Measurements from ENCODE around the gene FRK.
A peak's percentile ranks its signal among the peaks of the same experiment; 100 is the strongest.

Gene FRK

GRCh38 chr6:116073765-116074440 is 13.2 kb upstream of the FRK start:
- TF ChIP-seq CTCF (IDR thresholded peaks at IDR 0.05; ENCODE audit: insufficient read depth, missing control alignments): no peak
- peak; percentile 46 for FAIRE-seq

GRCh38 chr6:116072368-116072767 is 11.7 kb upstream of the FRK start:
- no peak for DNase-seq (ENCODE audit: insufficient read length, low spot score)
- no peak for FAIRE-seq
- no peak for TF ChIP-seq CTCF (IDR thresholded peaks at IDR 0.05; ENCODE audit: insufficient read depth, missing control alignments)

More at GRCh38 chr6:116073765-116074440, 13.2 kb upstream of the FRK start:
- DNase-seq (ENCODE audit: insufficient read length, low spot score): no peak

- no peak for TF ChIP-seq CTCF (IDR thresholded peaks at IDR 0.05; ENCODE audit: insufficient read depth, missing control alignments)
These were observed 10.1 kb upstream of the FRK start for GRCh38 chr6:116070616-116071389.

GRCh38 chr6:116070101-116070500 is 9.4 kb upstream of the FRK start:
- DNase-seq (ENCODE audit: insufficient read length, low spot score): no peak
- TF ChIP-seq CTCF (IDR thresholded peaks at IDR 0.05; ENCODE audit: insufficient read depth, missing control alignments): no peak
- FAIRE-seq: no peak

More at GRCh38 chr6:116070616-116071389, 10.1 kb upstream of the FRK start:
- no peak for DNase-seq (ENCODE audit: insufficient read length, low spot score)
- no peak for FAIRE-seq

GRCh38 chr6:116066789-116067188 is 6.1 kb upstream of the FRK start:
- DNase-seq (ENCODE audit: insufficient read length, low spot score) (no peak), FAIRE-seq (no peak)
- TF ChIP-seq CTCF (IDR thresholded peaks at IDR 0.05; ENCODE audit: insufficient read depth, missing control alignments): no peak

GRCh38 chr6:116064666-116065065 is 4.0 kb upstream of the FRK start:
- FAIRE-seq (no peak), DNase-seq (ENCODE audit: insufficient read length, low spot score) (no peak)
- TF ChIP-seq CTCF (IDR thresholded peaks at IDR 0.05; ENCODE audit: insufficient read depth, missing control alignments): no peak

- TF ChIP-seq CTCF (IDR thresholded peaks at IDR 0.05; ENCODE audit: insufficient read depth, missing control alignments): no peak
- FAIRE-seq (no peak), DNase-seq (ENCODE audit: insufficient read length, low spot score) (no peak)
These were observed 1.8 kb upstream of the FRK start for GRCh38 chr6:116062496-116062895.
